DMS53 (cell line): ENCODE results near the gene CD84.
A peak's percentile ranks its signal among the peaks of the same experiment; 100 is the strongest.
"Not testable (repeated sequence)": the region's sequence is repeated elsewhere in the genome, so short reads cannot be mapped to it uniquely, and the experiment has no call there.

Experiments used
- DNase-seq: peaks from one replicate; lab custom pipeline; 2025; lab: John Stamatoyannopoulos, UW

CD84 gene

GRCh38 chr1:160610569-160611242 is 31.4 kb upstream of the CD84 start:
- no peak for DNase-seq

DNA sequence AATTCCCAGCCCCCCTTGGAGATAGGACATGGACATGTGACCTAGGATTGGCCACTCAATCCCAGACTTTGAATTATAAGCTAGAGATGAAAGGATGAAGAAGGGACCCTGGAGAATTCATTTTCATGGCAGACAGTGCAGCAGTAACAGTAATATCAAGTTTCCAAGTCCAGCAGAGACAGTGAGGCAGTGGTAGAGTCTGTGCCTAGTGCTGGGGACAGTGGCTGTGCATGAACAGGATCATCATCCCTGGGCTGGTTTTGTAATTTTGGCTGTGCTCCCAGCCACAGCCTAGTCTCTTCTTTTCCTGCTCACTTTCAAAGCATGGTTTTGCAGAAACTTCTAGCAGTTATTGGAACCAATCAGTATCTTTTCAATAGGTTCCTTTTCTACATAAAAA is 29.6 kb upstream of the CD84 start:
- no peak for DNase-seq

GRCh38 chr1:160608514-160608913 is 29.2 kb upstream of the CD84 start:
- no peak for DNase-seq

DNA sequence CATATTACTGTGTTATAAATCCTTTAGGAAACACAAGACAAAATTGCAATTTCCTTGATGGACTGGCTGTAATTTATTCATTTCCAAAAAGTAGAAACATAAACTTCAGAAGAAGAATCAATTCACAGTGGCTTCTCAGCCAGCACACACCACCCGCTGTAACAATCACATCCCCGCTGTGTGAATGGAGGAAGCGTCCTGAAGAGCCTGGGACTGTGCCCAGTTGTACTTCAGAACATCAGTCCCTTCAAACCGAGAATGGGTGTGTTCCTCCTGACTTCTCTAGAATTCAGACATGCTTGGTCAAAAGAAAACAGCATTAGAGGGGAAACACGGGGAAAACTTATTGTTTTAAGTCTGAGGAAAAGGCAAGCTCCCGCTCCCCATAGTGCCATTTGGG is 28.8 kb upstream of the CD84 start:
- DNase-seq: no peak

DNA sequence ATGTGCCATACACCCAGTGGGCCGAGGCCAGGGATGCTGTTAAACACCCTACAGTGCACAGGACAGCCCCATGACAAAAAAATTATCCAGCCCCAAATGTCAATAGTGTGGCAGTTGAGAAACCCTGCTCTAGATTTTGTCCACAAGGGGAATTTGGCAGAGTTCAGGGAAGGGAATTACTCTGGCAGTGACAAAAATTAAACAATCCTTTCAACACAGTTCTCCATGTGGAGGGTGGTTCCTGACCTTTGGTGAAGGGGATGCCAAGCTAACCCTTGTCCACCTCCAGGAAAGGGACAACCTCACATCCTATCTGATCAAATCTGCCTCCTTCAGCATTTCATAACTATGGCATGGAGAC is 28.4 kb upstream of the CD84 start:
- DNase-seq: no peak

- DNase-seq: peak; percentile 92
Observed at GRCh38 chr1:160607011-160607671, 27.8 kb upstream of the CD84 start.

- DNase-seq: no peak
Observed at GRCh38 chr1:160606611-160607010, 27.3 kb upstream of the CD84 start.

DNA sequence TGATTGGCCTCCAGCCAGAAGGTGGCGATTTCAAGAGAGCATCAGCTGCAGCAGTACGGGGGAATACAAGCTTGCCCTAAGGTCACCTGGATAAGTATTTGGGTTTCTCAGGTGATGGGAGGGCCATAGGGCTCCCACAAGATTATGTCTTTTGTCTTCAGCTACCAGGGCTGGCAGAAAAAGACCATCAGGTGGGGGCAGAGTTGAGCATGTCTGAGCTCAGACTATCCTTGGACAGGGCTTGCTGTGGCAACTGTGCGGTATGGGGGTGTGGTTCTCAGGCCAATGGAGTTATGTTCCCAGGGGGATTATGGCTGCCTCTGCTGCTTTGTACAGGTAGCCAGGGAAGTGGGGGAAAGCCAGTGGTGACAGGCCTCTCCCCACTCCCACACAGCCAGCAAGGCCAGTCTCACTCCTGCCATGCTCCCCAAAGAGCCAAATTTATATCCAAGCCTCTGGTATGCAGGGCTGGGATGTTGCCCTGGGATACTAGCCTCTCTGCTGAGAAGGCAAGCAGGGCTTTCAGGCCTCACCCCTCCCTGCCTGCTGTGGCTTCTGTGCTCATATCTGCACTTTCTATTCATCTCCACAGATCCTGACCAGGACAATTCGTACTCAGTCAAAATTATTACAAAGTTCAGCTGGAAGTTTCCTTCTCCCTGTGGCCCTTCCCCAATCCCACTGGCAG is 26.6 kb upstream of the CD84 start:
- no peak for DNase-seq

DNA sequence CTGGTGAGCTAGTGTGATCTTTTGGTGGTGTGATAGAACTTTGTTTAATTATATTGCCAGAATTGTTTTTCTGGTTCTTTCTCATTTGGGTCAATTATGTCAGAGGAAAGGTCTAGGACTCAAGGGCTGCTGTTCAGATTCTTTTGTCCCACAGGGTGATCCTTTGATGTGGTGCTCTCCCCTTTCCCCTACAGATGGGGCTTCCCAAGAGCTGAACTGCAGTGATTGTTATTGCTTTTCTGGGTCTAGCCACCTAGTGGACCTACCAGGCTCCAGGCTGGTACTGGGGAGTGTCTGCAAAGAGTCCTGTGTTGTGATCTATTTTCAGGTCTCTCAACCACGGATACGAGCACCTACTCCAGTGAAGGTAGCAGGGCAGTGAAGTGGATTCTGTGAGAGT is 25.9 kb upstream of the CD84 start:
- DNase-seq: no peak

DNA sequence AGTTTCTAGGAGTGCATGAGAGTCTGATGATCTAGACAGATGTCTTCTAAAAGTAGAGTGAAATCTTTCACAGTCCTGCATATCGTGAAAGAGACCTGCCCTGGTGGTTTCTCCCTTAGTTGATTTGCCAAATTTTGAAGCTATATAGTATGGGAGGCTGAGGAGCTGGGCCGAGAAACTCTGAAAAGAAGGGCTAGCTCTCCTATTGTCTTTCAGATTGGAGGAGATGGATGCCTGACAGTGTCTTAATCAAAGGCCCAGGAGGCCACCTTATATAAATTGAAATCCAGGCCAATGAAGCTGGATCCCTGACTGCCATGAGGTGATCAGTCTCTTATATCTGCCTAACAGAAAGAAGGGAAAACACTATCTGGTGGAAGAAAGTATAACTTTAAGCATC is 18.4 kb upstream of the CD84 start:
- DNase-seq: no peak

DNA sequence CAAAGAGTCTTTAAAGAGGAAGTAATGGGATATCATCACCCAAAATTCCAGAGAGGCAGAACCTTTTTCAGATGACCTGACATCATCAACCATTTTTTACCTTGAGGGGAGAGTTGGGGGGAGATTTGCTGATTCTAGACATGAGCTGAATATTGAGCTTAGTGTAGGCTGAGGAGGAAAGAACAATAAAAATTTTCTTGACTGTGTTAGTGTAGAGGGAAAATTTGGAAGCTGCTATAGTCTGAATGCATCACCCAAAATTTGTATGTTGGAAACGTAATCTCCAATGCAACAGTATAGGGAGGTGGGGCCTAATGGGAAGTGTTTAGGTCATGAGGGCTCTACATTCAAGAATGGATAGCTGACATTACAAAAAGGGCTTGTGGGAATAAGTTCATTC is 17.8 kb upstream of the CD84 start:
- DNase-seq: no peak

DNA sequence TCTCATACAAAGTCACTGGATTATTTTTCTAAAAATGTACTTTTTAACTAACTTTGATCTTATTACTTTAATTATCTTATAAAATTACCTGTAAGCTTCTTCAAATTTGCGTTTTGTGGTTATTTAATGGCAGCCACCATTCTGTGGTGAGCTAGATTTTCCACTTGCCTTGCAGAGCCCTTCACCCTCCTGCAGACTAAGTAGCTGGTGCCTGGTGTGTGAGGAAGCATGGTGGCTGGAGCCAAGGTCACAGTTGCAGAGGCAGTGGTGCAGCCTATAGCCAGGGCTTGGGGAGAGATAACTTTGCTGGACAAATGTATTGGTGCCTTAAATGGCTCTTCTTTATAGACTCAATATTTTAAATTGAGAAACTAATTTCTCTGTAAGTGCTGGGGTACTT is 11.2 kb upstream of the CD84 start:
- no peak for DNase-seq

DNA sequence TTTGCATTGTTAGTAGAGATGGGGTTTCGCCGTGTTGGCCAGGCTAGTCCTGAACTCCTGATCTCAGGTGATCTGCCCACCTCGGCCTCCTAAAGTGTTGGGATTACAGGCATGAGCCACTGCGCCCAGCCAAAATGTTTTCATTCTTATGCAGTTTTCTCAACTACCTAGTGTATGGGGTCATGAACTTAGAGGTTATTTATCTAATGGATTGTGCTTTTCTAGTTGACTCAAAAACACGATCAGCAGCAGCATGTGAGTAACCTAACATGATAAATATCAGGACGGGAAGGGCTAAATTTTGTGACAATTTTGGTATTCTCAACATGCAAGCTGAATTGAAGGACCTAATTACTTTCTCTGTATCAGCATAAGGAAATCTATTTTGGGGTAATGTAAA is 9.2 kb upstream of the CD84 start:
- DNase-seq: no peak

DNA sequence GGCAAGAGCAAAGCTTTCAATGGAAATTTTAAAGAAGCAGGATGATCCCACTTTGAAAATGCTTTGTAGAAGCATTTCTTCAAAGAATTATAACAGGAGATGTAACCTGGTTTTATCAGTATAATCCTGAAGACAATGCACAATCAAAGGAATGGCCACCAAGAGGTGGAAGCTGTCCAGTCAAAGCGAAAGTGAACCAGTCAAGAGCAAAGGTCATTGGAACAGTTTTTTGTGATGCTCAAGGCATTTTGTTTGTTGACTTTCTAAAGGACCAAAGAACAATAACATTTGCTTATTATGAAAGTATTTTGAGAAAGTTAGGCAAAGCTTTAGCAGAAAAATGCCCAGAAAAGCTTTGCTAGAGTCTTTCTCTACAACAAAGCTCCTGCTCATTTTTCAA is 5.5 kb upstream of the CD84 start:
- DNase-seq: no peak

DNA sequence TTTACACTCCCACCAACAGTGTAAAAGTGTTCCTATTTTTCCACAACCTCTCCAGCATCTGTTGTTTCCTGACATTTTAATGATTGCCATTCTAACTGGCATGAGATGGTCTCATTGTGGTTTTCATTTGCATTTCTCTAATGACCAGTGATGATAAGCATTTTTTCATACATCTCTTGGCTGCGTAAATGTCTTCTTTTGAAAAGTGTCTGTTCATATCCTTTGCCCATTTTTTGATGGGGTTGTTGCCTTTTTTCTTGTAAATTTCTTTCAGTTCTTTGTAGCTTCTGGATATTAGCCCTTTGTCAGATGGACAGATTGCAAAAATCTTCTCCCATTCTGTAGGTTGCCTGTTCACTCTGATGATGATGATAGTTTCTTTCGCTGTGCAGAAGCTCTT is 3.7 kb upstream of the CD84 start:
- DNase-seq: not testable (repeated sequence)

DNA sequence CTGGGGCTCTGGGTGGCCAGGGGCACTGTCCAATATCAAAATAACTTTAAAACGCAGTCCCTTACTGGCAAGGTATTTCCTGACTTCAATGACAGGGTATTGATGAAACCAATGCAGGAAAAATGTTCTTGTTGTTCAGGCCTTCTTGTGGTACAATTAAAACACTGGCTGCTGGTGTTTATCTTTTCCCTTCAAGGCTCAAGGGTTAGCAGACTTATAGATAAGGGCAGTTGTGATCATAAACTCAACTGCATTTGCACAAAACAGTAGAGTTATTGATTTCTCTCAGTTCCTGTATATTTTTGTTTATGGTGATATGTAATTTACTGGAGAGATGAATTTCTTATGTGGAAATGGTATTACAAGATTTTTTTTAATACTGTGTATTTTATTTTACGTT is 2.7 kb upstream of the CD84 start:
- no peak for DNase-seq

GRCh38 chr1:160580221-160580812 is 1.0 kb upstream of the CD84 start:
- no peak for DNase-seq

GRCh38 chr1:160578525-160579191 is 638 bp downstream of the CD84 start:
- DNase-seq: no peak

GRCh38 chr1:160578175-160578524 is 1.1 kb downstream of the CD84 start:
- DNase-seq: no peak

GRCh38 chr1:160577671-160578070 is 1.6 kb downstream of the CD84 start:
- no peak for DNase-seq

GRCh38 chr1:160576884-160577283 is 2.4 kb downstream of the CD84 start:
- DNase-seq: no peak

GRCh38 chr1:160576390-160576789 is 2.9 kb downstream of the CD84 start:
- DNase-seq: no peak
